ENCODE data around the gene THSD7A.

DNA sequence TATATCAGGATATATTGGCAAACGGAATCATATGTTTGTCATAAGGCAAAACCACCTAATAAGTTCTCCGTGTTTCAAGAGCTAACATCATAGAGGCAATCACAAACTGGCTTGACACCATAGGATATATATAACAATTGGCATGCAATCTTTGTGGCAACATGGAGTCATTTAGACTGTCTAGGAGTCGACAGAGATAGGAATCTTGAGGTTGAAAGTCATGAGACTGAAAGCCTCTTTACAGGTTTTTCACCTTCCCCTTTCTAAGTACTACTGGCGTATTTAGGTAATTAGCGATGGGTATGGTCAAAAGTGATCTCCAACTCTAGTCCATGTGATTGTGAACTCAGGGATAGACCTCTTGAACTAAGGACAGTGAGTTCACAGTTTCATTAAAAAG, 63.7 kb downstream of the THSD7A start:
- TF ChIP-seq POLR2A (IDR thresholded peaks at IDR 0.05; ENCODE audit: low read depth, low read length) (no peak), TAF1 (IDR thresholded peaks at IDR 0.05; ENCODE audit: low read depth, low read length) (no peak), POLR2AphosphoS5 (IDR thresholded peaks at IDR 0.05; ENCODE audit: low read depth, low read length) (no peak), SPI1 (IDR thresholded peaks at IDR 0.05; ENCODE audit: low read depth, low read length) (no peak), PAX5 (IDR thresholded peaks at IDR 0.05; ENCODE audit: insufficient read depth, low read length, severe bottlenecking) (no peak), POU2F2 (IDR thresholded peaks at IDR 0.05; ENCODE audit: low read depth, low read length) (no peak)

All from GM12891 (cell line).